MV-4-11 (cell line): ENCODE results near the gene CERT1.
"Not testable (repeated sequence)": the region's sequence is repeated elsewhere in the genome, so short reads cannot be mapped to it uniquely, and the experiment has no call there.

Source experiments
- DNase-seq: peaks from one replicate; lab custom pipeline; 2025; lab: John Stamatoyannopoulos, UW

Gene CERT1

GRCh38 chr5:75351139-75351926 lies 160.1 kb downstream of the CERT1 start:
- no peak for DNase-seq

GRCh38 chr5:75349663-75350062 lies 161.8 kb downstream of the CERT1 start:
- DNase-seq: no peak

GRCh38 chr5:75348241-75348640 lies 163.2 kb downstream of the CERT1 start:
- DNase-seq: no peak

- DNase-seq: no peak
These were observed 168.6 kb downstream of the CERT1 start for GRCh38 chr5:75342836-75343235.

GRCh38 chr5:75341934-75342333 lies 169.5 kb downstream of the CERT1 start:
- DNase-seq: no peak

GRCh38 chr5:75340714-75341478 lies 170.5 kb downstream of the CERT1 start:
- DNase-seq: no peak

- no peak for DNase-seq
These were observed 173.0 kb downstream of the CERT1 start for GRCh38 chr5:75338408-75338807.

GRCh38 chr5:75337366-75338021 lies 173.9 kb downstream of the CERT1 start:
- DNase-seq: no peak

- DNase-seq: peak; percentile 99
These were observed 174.7 kb downstream of the CERT1 start, which contains the start of gene HMGCR for GRCh38 chr5:75336615-75337336. Gene HMGCR (plus strand): TSS chr5:75337220. CDS start chr5:75342606, 5,386 bp downstream.

- peak; percentile 32 for DNase-seq
These were observed 175.3 kb downstream of the CERT1 start for GRCh38 chr5:75335952-75336614.

- DNase-seq: no peak
These were observed 175.9 kb downstream of the CERT1 start for GRCh38 chr5:75335486-75335885.

- not testable (repeated sequence) for DNase-seq
These were observed 177.0 kb downstream of the CERT1 start for GRCh38 chr5:75334413-75334812.

- DNase-seq: not testable (repeated sequence)
These were observed 177.7 kb downstream of the CERT1 start for GRCh38 chr5:75333759-75334158.

- no peak for DNase-seq
These were observed 180.0 kb downstream of the CERT1 start for GRCh38 chr5:75331095-75332090.

- no peak for DNase-seq
These were observed 181.0 kb downstream of the CERT1 start for GRCh38 chr5:75330404-75330803.
